NCI-H82 (cell line): Measurements from ENCODE around the gene KRT39.

Source experiments
- DNase-seq: peaks from one replicate; lab custom pipeline; 2025; lab: John Stamatoyannopoulos, UW

Gene KRT39

GRCh38 chr17:40966848-40967247 is at the start of gene KRT39:
Gene KRT39, minus strand, starts transcription at chr17:40966948. Its CDS starts 92 bp downstream, at chr17:40966856.
- DNase-seq, result no peak

GRCh38 chr17:41015454-41015853 is 48.7 kb upstream of the KRT39 start:
- no peak for DNase-seq

- no peak for DNase-seq
Measured at GRCh38 chr17:41013606-41014005, 46.9 kb upstream of the KRT39 start.

- no peak for DNase-seq
Measured at GRCh38 chr17:41013181-41013580, 46.4 kb upstream of the KRT39 start.

GRCh38 chr17:41012326-41013120 is 45.8 kb upstream of the KRT39 start:
- no peak for DNase-seq

GRCh38 chr17:41010441-41010840 is 43.7 kb upstream of the KRT39 start:
- DNase-seq, result no peak

GRCh38 chr17:41009936-41010335 is 43.2 kb upstream of the KRT39 start:
- DNase-seq, result no peak

GRCh38 chr17:41009301-41009760 is 42.6 kb upstream of the KRT39 start:
- no peak for DNase-seq

- no peak for DNase-seq
Measured at GRCh38 chr17:41008811-41009210, 42.1 kb upstream of the KRT39 start, which contains the start of gene KRTAP3-1. Gene KRTAP3-1, minus strand, starts transcription at chr17:41009128. Its CDS starts 54 bp downstream, at chr17:41009074.

GRCh38 chr17:41004397-41004796 is 37.6 kb upstream of the KRT39 start:
- DNase-seq, result no peak

- no peak for DNase-seq
Measured at GRCh38 chr17:41003926-41004325, 37.2 kb upstream of the KRT39 start.

GRCh38 chr17:41002814-41003213 is 36.1 kb upstream of the KRT39 start:
- no peak for DNase-seq

- DNase-seq, result no peak
Measured at GRCh38 chr17:41001795-41002194, 35.0 kb upstream of the KRT39 start.

- peak; percentile 5 for DNase-seq
Measured at GRCh38 chr17:40999563-40999962, 32.8 kb upstream of the KRT39 start, which contains the start of gene KRTAP3-2. Gene KRTAP3-2, minus strand, starts transcription at chr17:40999906. Its CDS starts 53 bp downstream, at chr17:40999853.

GRCh38 chr17:40997361-40997760 is 30.6 kb upstream of the KRT39 start:
- no peak for DNase-seq

GRCh38 chr17:40996829-40997228 is 30.1 kb upstream of the KRT39 start:
- DNase-seq, result no peak

- DNase-seq, result no peak
Measured at GRCh38 chr17:40995116-40995515, 28.4 kb upstream of the KRT39 start.

GRCh38 chr17:40993839-40994238 is 27.1 kb upstream of the KRT39 start, which contains the start of gene KRTAP3-3:
Gene KRTAP3-3, minus strand, starts transcription at chr17:40994164. Its CDS starts 67 bp downstream, at chr17:40994097.
- DNase-seq, result peak; percentile 14

GRCh38 chr17:40993084-40993483 is 26.3 kb upstream of the KRT39 start:
- no peak for DNase-seq

GRCh38 chr17:40992666-40993065 is 25.9 kb upstream of the KRT39 start:
- no peak for DNase-seq

- DNase-seq, result no peak
Measured at GRCh38 chr17:40986920-40987319, 20.2 kb upstream of the KRT39 start.

GRCh38 chr17:40984226-40984625 is 17.5 kb upstream of the KRT39 start, which contains the start of gene KRT40:
Gene KRT40, minus strand, starts transcription at chr17:40984326. Its CDS starts 53 bp downstream, at chr17:40984273.
- DNase-seq, result no peak

- DNase-seq, result no peak
Measured at GRCh38 chr17:40981115-40981514, 14.4 kb upstream of the KRT39 start.
